Measurements from ENCODE around the gene EBLN1.

DNA sequence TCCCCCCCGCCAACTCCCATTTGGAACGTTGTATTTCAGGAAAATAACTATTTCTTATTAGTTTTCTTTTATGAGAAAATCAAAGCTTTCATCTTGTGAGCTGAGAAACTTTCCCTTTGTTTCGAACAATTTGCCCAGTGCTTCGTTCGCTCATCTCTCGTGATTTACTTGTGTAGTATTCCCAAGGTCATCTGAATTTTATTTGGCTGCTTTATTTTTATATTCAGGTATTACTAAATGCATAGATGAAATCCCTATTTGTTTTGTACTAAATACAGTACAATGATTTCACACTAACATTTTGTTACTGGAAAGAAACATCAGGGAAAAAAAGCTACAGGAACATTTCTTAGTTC is 12.0 kb upstream of the EBLN1 start:
- TF ChIP-seq TEAD4 (IDR thresholded peaks at IDR 0.05) (no peak), YY1 (IDR thresholded peaks at IDR 0.05; ENCODE audit: low read depth) (no peak), CEBPB (IDR thresholded peaks at IDR 0.05) (no peak), TAF1 (IDR thresholded peaks at IDR 0.05; ENCODE audit: low read depth) (no peak), TCF12 (IDR thresholded peaks at IDR 0.05; ENCODE audit: low read depth) (no peak), EP300 (IDR thresholded peaks at IDR 0.05; ENCODE audit: borderline replicate concordance) (no peak), RAD21 (IDR thresholded peaks at IDR 0.05; ENCODE audit: low read depth) (no peak), EGR1 (IDR thresholded peaks at IDR 0.05) (no peak), ZBTB7A (IDR thresholded peaks at IDR 0.05; ENCODE audit: low read depth) (no peak), FOXM1 (IDR thresholded peaks at IDR 0.05; ENCODE audit: borderline replicate concordance, low read depth) (no peak), CREB1 (IDR thresholded peaks at IDR 0.05; ENCODE audit: low read depth) (no peak)
- TF ChIP-seq, protein P1, sequence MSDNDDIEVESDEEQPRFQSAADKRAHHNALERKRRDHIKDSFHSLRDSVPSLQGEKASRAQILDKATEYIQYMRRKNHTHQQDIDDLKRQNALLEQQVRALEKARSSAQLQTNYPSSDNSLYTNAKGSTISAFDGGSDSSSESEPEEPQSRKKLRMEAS (IDR thresholded peaks at IDR 0.05), result no peak
- TF ChIP-seq, protein P2, sequence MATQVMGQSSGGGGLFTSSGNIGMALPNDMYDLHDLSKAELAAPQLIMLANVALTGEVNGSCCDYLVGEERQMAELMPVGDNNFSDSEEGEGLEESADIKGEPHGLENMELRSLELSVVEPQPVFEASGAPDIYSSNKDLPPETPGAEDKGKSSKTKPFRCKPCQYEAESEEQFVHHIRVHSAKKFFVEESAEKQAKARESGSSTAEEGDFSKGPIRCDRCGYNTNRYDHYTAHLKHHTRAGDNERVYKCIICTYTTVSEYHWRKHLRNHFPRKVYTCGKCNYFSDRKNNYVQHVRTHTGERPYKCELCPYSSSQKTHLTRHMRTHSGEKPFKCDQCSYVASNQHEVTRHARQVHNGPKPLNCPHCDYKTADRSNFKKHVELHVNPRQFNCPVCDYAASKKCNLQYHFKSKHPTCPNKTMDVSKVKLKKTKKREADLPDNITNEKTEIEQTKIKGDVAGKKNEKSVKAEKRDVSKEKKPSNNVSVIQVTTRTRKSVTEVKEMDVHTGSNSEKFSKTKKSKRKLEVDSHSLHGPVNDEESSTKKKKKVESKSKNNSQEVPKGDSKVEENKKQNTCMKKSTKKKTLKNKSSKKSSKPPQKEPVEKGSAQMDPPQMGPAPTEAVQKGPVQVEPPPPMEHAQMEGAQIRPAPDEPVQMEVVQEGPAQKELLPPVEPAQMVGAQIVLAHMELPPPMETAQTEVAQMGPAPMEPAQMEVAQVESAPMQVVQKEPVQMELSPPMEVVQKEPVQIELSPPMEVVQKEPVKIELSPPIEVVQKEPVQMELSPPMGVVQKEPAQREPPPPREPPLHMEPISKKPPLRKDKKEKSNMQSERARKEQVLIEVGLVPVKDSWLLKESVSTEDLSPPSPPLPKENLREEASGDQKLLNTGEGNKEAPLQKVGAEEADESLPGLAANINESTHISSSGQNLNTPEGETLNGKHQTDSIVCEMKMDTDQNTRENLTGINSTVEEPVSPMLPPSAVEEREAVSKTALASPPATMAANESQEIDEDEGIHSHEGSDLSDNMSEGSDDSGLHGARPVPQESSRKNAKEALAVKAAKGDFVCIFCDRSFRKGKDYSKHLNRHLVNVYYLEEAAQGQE (IDR thresholded peaks at IDR 0.05; ENCODE audit: low read depth), result no peak
- TF ChIP-seq, protein P3, sequence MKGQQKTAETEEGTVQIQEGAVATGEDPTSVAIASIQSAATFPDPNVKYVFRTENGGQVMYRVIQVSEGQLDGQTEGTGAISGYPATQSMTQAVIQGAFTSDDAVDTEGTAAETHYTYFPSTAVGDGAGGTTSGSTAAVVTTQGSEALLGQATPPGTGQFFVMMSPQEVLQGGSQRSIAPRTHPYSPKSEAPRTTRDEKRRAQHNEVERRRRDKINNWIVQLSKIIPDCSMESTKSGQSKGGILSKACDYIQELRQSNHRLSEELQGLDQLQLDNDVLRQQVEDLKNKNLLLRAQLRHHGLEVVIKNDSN (IDR thresholded peaks at IDR 0.05), result no peak
